ENCODE measurements around the gene CLCN4. TPM values are rescaled to one million over a fixed set of nuclear protein-coding genes. Genes with fewer than 3 reads are reported as not detected.

Gene CLCN4
- total RNA-seq, 4 donors from 2014 or later: 0.48 to 3.1 (median 2.5) TPM

GRCh38 chrX:10254739-10255138 lies 98.0 kb downstream of the CLCN4 start:
- no peak overlapping the region for H3K27ac ChIP-seq
- no peaks in the 10 kb centered on the region for H3K36me3 ChIP-seq
- no peak overlapping the region for H3K4me3 ChIP-seq
- H3K9me3 ChIP-seq: no peaks in the 10 kb centered on the region
- H3K27me3 ChIP-seq: no peaks in the 10 kb centered on the region
- no peaks in the 10 kb centered on the region for H3K4me1 ChIP-seq
- no peak for TF ChIP-seq POLR2AphosphoS5 (IDR thresholded peaks at IDR 0.05)
- no peak for TF ChIP-seq EP300 (IDR thresholded peaks at IDR 0.05)
- TF ChIP-seq POLR2A (IDR thresholded peaks at IDR 0.05): no peak
- TF ChIP-seq CTCF (IDR thresholded peaks at IDR 0.05): no peak
- DNase-seq (ENCODE audit: low spot score in 2 of 2): no peak
- WGBS: 56% methylated on average over 3 of the region's 3 CpGs

GRCh38 chrX:10259716-10260115 lies 102.9 kb downstream of the CLCN4 start:
- TF ChIP-seq POLR2A (IDR thresholded peaks at IDR 0.05): no peak
- no peak for TF ChIP-seq POLR2AphosphoS5 (IDR thresholded peaks at IDR 0.05)
- no peak for TF ChIP-seq CTCF (IDR thresholded peaks at IDR 0.05)
- TF ChIP-seq EP300 (IDR thresholded peaks at IDR 0.05): no peak

GRCh38 chrX:10265775-10266174 lies 109.0 kb downstream of the CLCN4 start:
- 73% methylated on average over 2 of the region's 2 CpGs for WGBS

More at GRCh38 chrX:10259716-10260115, 102.9 kb downstream of the CLCN4 start:
- Histone ChIP-seq H3K27ac (no peak overlapping the region), H3K36me3 (no peaks in the 10 kb centered on the region), H3K4me1 (no peaks in the 10 kb centered on the region), H3K9me3 (no peaks in the 10 kb centered on the region), H3K27me3 (no peaks in the 10 kb centered on the region), H3K4me3 (no peak overlapping the region)
- no peak for DNase-seq (ENCODE audit: low spot score in 2 of 2)
- WGBS: 33% methylated on average over 1 of the region's 1 CpG

GRCh38 chrX:10278716-10279115 lies 121.9 kb downstream of the CLCN4 start:
- no peak overlapping the region for H3K4me3 ChIP-seq
- H3K4me1 ChIP-seq: no peaks in the 10 kb centered on the region
- H3K36me3 ChIP-seq: no peaks in the 10 kb centered on the region
- no peak overlapping the region for H3K27ac ChIP-seq
- DNase-seq (ENCODE audit: low spot score in 2 of 2): no peak
- 71% methylated on average over 2 of the region's 2 CpGs for WGBS
- TF ChIP-seq CTCF (IDR thresholded peaks at IDR 0.05) (no peak), POLR2A (IDR thresholded peaks at IDR 0.05) (no peak), EP300 (IDR thresholded peaks at IDR 0.05) (no peak), POLR2AphosphoS5 (IDR thresholded peaks at IDR 0.05) (no peak)
- H3K27me3 ChIP-seq: no peaks in the 10 kb centered on the region
- H3K9me3 ChIP-seq: no peaks in the 10 kb centered on the region

More at GRCh38 chrX:10265775-10266174, 109.0 kb downstream of the CLCN4 start:
- no peaks in the 10 kb centered on the region for H3K36me3 ChIP-seq
- H3K27ac ChIP-seq: no peak overlapping the region
- H3K4me3 ChIP-seq: no peak overlapping the region
- no peaks in the 10 kb centered on the region for H3K4me1 ChIP-seq
- H3K9me3 ChIP-seq: no peaks in the 10 kb centered on the region
- DNase-seq (ENCODE audit: low spot score in 2 of 2): no peak
- TF ChIP-seq POLR2A (IDR thresholded peaks at IDR 0.05) (no peak), CTCF (IDR thresholded peaks at IDR 0.05) (no peak), EP300 (IDR thresholded peaks at IDR 0.05) (no peak), POLR2AphosphoS5 (IDR thresholded peaks at IDR 0.05) (no peak)
- H3K27me3 ChIP-seq: no peaks in the 10 kb centered on the region

GRCh38 chrX:10280071-10280470 lies 123.3 kb downstream of the CLCN4 start:
- 47% methylated on average over 2 of the region's 2 CpGs for WGBS
- no peak for DNase-seq (ENCODE audit: low spot score in 2 of 2)

More at GRCh38 chrX:10280071-10280470, 123.3 kb downstream of the CLCN4 start:
- Histone ChIP-seq H3K9me3 (no peaks in the 10 kb centered on the region), H3K27ac (no peak overlapping the region), H3K4me3 (no peak overlapping the region), H3K36me3 (no peaks in the 10 kb centered on the region), H3K4me1 (no peaks in the 10 kb centered on the region), H3K27me3 (no peaks in the 10 kb centered on the region)
- TF ChIP-seq CTCF (IDR thresholded peaks at IDR 0.05) (no peak), EP300 (IDR thresholded peaks at IDR 0.05) (no peak), POLR2AphosphoS5 (IDR thresholded peaks at IDR 0.05) (no peak), POLR2A (IDR thresholded peaks at IDR 0.05) (no peak)

All from suprapubic skin (tissue), 4 donors.